ENCODE measurements around the gene IFNG-AS1. TPM values are rescaled to one million over a fixed set of nuclear protein-coding genes. Genes with fewer than 3 reads are reported as not detected.

Gene IFNG-AS1
- total RNA-seq, 2 donors from 2014 or later = 2.7 TPM; not detected in 1

DNA sequence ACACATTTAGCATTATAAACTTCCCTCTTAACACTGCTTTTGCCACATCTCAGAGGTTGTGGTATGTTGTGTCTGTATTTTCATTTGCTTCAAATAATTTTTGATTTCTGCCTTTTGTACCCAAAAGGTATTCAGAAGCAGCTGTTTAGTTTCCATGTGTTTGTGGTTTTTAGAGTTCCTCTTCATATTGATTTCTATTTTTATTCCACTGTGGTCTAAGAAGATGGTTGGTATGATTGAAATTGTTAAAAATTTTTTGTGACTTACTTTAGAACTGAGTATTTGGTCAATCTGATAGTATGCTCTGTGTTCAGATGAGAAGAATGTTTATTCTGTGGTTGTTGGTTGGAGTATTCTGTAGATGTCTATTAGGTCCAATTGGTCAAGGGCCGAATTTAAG, 76.4 kb downstream of the IFNG-AS1 start:
- no peaks in the 10 kb centered on the region for H3K27me3 ChIP-seq
- H3K4me1 ChIP-seq = no peaks in the 10 kb centered on the region
- TF ChIP-seq, protein P1, sequence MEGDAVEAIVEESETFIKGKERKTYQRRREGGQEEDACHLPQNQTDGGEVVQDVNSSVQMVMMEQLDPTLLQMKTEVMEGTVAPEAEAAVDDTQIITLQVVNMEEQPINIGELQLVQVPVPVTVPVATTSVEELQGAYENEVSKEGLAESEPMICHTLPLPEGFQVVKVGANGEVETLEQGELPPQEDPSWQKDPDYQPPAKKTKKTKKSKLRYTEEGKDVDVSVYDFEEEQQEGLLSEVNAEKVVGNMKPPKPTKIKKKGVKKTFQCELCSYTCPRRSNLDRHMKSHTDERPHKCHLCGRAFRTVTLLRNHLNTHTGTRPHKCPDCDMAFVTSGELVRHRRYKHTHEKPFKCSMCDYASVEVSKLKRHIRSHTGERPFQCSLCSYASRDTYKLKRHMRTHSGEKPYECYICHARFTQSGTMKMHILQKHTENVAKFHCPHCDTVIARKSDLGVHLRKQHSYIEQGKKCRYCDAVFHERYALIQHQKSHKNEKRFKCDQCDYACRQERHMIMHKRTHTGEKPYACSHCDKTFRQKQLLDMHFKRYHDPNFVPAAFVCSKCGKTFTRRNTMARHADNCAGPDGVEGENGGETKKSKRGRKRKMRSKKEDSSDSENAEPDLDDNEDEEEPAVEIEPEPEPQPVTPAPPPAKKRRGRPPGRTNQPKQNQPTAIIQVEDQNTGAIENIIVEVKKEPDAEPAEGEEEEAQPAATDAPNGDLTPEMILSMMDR (IDR thresholded peaks at IDR 0.05) = no peak
- DNase-seq (ENCODE audit: low spot score) = no peak
- H3K9me3 ChIP-seq = peaks cover 0 to 7% of the 10 kb centered on the region in 2 donors
- H3K36me3 ChIP-seq = no peaks in the 10 kb centered on the region
- no peak overlapping the region for H3K27ac ChIP-seq
- no peak overlapping the region for H3K4me3 ChIP-seq

DNA sequence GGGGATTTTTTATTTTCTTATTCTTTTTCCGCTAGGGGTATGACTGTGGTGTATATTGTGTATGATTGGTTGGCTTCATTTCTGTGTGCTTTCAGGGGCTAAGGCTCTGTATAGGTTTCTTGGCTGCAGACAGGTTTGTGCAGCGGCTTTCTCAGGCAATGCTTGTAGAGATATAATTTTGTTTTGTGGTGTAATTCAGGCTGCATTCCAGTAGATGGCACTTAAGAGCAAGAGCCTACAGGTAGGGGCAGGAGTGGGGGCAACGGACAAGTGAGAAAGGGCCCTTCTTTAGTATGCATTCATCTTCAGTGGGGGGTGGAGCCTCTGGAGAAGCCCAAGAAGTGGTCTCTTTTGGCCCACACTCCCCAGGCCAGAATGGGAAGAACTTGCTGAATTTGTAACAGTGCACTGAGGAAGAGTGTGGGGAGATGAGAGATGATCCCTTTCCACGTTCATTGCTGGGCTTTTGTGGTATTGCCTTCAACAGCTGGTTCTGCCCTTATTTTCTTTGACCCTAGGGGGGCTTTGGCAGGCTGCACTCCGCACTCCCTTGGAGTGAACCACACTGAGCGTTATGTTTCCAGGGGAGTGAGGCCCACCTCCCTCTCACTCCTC, 78.6 kb downstream of the IFNG-AS1 start:
- H3K36me3 ChIP-seq = no peaks in the 10 kb centered on the region
- H3K27me3 ChIP-seq = no peaks in the 10 kb centered on the region
- no peak overlapping the region for H3K4me3 ChIP-seq
- peaks cover 0 to 7% of the 10 kb centered on the region in 2 donors for H3K9me3 ChIP-seq
- no peaks in the 10 kb centered on the region for H3K4me1 ChIP-seq
- DNase-seq (ENCODE audit: low spot score) = no peak
- TF ChIP-seq, protein P1 (IDR thresholded peaks at IDR 0.05) = no peak
- no peak overlapping the region for H3K27ac ChIP-seq

DNA sequence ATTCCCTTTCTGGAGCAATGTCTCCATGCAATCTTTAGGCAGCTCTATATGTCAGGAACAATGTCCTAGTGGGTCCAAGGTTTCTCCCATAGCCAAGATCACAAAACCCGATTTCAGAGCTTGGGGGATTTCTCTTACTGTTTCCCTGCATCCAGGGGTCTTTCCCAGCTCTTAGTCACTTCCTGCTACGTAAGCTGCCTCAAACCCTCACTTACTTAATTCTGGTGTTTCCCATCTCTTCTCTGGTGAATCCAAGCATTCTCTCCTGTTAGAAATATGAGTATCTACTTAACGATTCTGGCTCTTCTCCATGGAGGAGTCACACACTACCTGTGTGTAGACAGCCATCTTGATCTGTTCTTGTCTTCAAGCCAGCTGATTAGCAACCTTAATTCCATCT, 80.0 kb downstream of the IFNG-AS1 start:
- no peak overlapping the region for H3K27ac ChIP-seq
- DNase-seq (ENCODE audit: low spot score) = no peak
- H3K9me3 ChIP-seq = peaks cover 0 to 7% of the 10 kb centered on the region in 2 donors
- H3K27me3 ChIP-seq = no peaks in the 10 kb centered on the region
- TF ChIP-seq, protein P1 (IDR thresholded peaks at IDR 0.05) = no peak
- no peaks in the 10 kb centered on the region for H3K4me1 ChIP-seq
- no peaks in the 10 kb centered on the region for H3K36me3 ChIP-seq
- H3K4me3 ChIP-seq = no peak overlapping the region

Other genes with a start within 250 kb of the IFNG-AS1 start
- gene IFNG, start 170.3 kb downstream of the IFNG-AS1 start, total RNA-seq = not detected
- gene IL26, start 236.4 kb downstream of the IFNG-AS1 start, total RNA-seq = not detected

Measured in right atrium auricular region (tissue), 2 donors.